HG03097 (cell line): ENCODE measurements around the gene HSPA14.
"Not testable (repeated sequence)": the region's sequence is repeated elsewhere in the genome, so short reads cannot be mapped to it uniquely, and the experiment has no call there.

ENCODE experiments used
- ATAC-seq: cut with Tn5 transposase; IDR thresholded peaks from one replicate; pipeline ENCODE4 v1.9.1; 2021; ENCODE audit not compliant: unreplicated experiment, low FRiP score

The HSPA14 gene

GRCh38 chr10:14837757-14838581, at the start of gene HSPA14, which contains the start of the genes CDNF and MSANTD7:
Gene HSPA14, plus strand, starts transcription at chr10:14838306. Its CDS starts 97 bp downstream, at chr10:14838403.
Gene CDNF, minus strand, starts transcription at chr10:14838037. Its CDS starts 91 bp downstream, at chr10:14837946.
Gene MSANTD7, plus strand, starts transcription at chr10:14838306. Its CDS starts 3,979 bp downstream, at chr10:14842285.
- peak; percentile 98 for ATAC-seq

GRCh38 chr10:14798636-14799035, 39.5 kb upstream of the HSPA14 start:
- ATAC-seq, result no peak

- no peak for ATAC-seq
These were observed 37.7 kb upstream of the HSPA14 start for GRCh38 chr10:14800397-14800796.

- ATAC-seq, result no peak
These were observed 36.4 kb upstream of the HSPA14 start for GRCh38 chr10:14801723-14802122.

GRCh38 chr10:14803827-14804226, 34.3 kb upstream of the HSPA14 start:
- ATAC-seq, result no peak

GRCh38 chr10:14806318-14806717, 31.8 kb upstream of the HSPA14 start:
- ATAC-seq, result no peak

GRCh38 chr10:14810969-14811953, 26.8 kb upstream of the HSPA14 start:
- ATAC-seq, result no peak

GRCh38 chr10:14812271-14812670, 25.8 kb upstream of the HSPA14 start:
- no peak for ATAC-seq

- ATAC-seq, result no peak
These were observed 22.4 kb upstream of the HSPA14 start for GRCh38 chr10:14815681-14816080.

GRCh38 chr10:14816717-14817116, 21.4 kb upstream of the HSPA14 start:
- ATAC-seq, result not testable (repeated sequence)

GRCh38 chr10:14820010-14820774, 17.9 kb upstream of the HSPA14 start:
- ATAC-seq, result no peak

GRCh38 chr10:14820775-14821154, 17.3 kb upstream of the HSPA14 start:
- no peak for ATAC-seq

- no peak for ATAC-seq
These were observed 16.3 kb upstream of the HSPA14 start for GRCh38 chr10:14821635-14822375.

- no peak for ATAC-seq
These were observed 15.0 kb upstream of the HSPA14 start for GRCh38 chr10:14822879-14823755.

GRCh38 chr10:14823966-14824365, 14.1 kb upstream of the HSPA14 start:
- ATAC-seq, result no peak

GRCh38 chr10:14826076-14826829, 11.9 kb upstream of the HSPA14 start:
- ATAC-seq, result no peak

- ATAC-seq, result no peak
These were observed 5.0 kb upstream of the HSPA14 start for GRCh38 chr10:14833106-14833505.

GRCh38 chr10:14836208-14836607, 1.9 kb upstream of the HSPA14 start:
- no peak for ATAC-seq
